ENCODE measurements around the gene TNIP2.
"Not testable (repeated sequence)": the region's sequence is repeated elsewhere in the genome, so short reads cannot be mapped to it uniquely, and the experiment has no call there.

DNA sequence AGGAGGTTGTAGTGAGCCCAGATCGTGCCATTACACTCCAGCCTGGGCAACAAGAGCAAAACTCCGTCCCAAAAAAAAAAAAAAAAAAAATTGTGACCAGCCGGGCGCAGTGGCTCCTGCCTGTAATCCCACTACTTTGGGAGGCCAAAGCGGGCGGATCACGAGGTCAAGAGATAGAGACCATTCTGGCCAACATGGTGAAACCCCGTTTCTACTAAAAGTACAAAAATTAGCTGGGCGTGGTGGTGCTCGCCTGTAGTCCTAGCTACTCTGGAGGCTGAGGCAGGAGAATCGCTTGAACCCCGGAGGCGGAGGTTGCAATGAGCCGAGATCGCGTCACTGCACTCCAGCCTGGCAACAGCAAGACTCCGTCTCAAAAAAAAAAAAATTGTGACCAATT lies 29.3 kb downstream of the TNIP2 start:
- TF ChIP-seq, protein P1, sequence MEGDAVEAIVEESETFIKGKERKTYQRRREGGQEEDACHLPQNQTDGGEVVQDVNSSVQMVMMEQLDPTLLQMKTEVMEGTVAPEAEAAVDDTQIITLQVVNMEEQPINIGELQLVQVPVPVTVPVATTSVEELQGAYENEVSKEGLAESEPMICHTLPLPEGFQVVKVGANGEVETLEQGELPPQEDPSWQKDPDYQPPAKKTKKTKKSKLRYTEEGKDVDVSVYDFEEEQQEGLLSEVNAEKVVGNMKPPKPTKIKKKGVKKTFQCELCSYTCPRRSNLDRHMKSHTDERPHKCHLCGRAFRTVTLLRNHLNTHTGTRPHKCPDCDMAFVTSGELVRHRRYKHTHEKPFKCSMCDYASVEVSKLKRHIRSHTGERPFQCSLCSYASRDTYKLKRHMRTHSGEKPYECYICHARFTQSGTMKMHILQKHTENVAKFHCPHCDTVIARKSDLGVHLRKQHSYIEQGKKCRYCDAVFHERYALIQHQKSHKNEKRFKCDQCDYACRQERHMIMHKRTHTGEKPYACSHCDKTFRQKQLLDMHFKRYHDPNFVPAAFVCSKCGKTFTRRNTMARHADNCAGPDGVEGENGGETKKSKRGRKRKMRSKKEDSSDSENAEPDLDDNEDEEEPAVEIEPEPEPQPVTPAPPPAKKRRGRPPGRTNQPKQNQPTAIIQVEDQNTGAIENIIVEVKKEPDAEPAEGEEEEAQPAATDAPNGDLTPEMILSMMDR (conservative IDR thresholded peaks at IDR 0.05 in 1 of 2, IDR thresholded peaks at IDR 0.05 in 1 of 2; ENCODE audit: extremely low read depth in 1 of 2, insufficient read depth in 1 of 2, low read depth in 1 of 2, low read length in 2 of 2) = not testable (repeated sequence)
- not testable (repeated sequence) for TF ChIP-seq EZH2 (IDR thresholded peaks at IDR 0.05; ENCODE audit: borderline replicate concordance, low read length)

Data from mammary epithelial cell (primary cell).